IMR-90 (cell line): ENCODE data around the gene ADD1. TPM values are rescaled to one million over a fixed set of nuclear protein-coding genes. Genes with fewer than 3 reads are reported as not detected.

Experiments used
- ATAC-seq: fragments of 200-7000 bp; cut with Tn5 transposase; 2 replicates; pipeline ENCODE4 v1.9.1; 2020; ENCODE audit warnings: low read depth, mild to moderate bottlenecking, moderate library complexity
- BruUV-seq: library from RNA; stranded (reverse); fragments of 400-500 nt; replicated peaks from 2 replicates; lab custom pipeline; 2021; lab: Mats Ljungman, UMichigan
- CTCF ChIA-PET: fragments of 300-600 bp; formaldehyde crosslinking; extraction: SDS; loops from one replicate; lab custom pipeline; 2021; ENCODE audit warnings: antibody characterized with exemption; lab: Yijun Ruan, JAX
- POLR2A ChIA-PET: fragments of 300-600 bp; sonication (Branson Sonifier 250); formaldehyde crosslinking; loops from one replicate; lab custom pipeline; 2022; ENCODE audit warnings: antibody characterized with exemption; ENCODE audit not compliant: unreplicated experiment; lab: Charles Lee
- DNase-seq: peaks from one replicate; pipeline ENCODE4 v3.0.0; 2013
- H2AFZ ChIP-seq: replicated peaks from 2 replicates; pipeline ENCODE3; 2013; ENCODE audit warnings: low read length, mild to moderate bottlenecking; ENCODE audit not compliant: poor library complexity
- H2AK5ac ChIP-seq: 2 replicates; pipeline ENCODE4 v1.6.1; 2013; ENCODE audit warnings: low read depth, low read length, inconsistent platforms
- H2AK9ac ChIP-seq: replicated peaks from 2 replicates; pipeline ENCODE3; 2013; ENCODE audit warnings: mild to moderate bottlenecking, low read depth, low read length, moderate library complexity; ENCODE audit not compliant: poor library complexity
- H2BK120ac ChIP-seq: 2 replicates; pipeline ENCODE4 v1.6.1; 2013; ENCODE audit warnings: low read depth, low read length, inconsistent platforms
- H2BK15ac ChIP-seq: 3 replicates; pipeline ENCODE4 v1.6.1; 2013; ENCODE audit warnings: low read depth, low read length, inconsistent platforms
- H2BK20ac ChIP-seq: 2 replicates; pipeline ENCODE4 v1.6.1; 2013; ENCODE audit warnings: low read depth, mild to moderate bottlenecking, inconsistent platforms, low read length, moderate library complexity
- H2BK5ac ChIP-seq: 2 replicates; pipeline ENCODE4 v1.6.1; 2013; ENCODE audit warnings: mild to moderate bottlenecking, low read depth, low read length, inconsistent platforms; ENCODE audit not compliant: poor library complexity, severe bottlenecking
- H3K14ac ChIP-seq: replicated peaks from 2 replicates; pipeline ENCODE4 v1.6.1; 2013; ENCODE audit warnings: low read depth, low read length, inconsistent platforms
- H3K18ac ChIP-seq: 2 replicates; pipeline ENCODE4 v1.6.1; 2013; ENCODE audit warnings: low read depth, low read length, control low read depth
- H3K23ac ChIP-seq: 2 replicates; pipeline ENCODE4 v1.6.1; 2013; ENCODE audit warnings: low read depth, low read length, inconsistent platforms
- H3K27ac ChIP-seq: 2 replicates; pipeline ENCODE4 v1.5.1; 2013; ENCODE audit warnings: mild to moderate bottlenecking, control low read depth, low read length; ENCODE audit not compliant: insufficient read depth
- H3K27me3 ChIP-seq: 2 replicates; pipeline ENCODE4 v1.6.1; 2013; ENCODE audit warnings: low read length; ENCODE audit not compliant: control insufficient read depth, insufficient read depth
- H3K36me3 ChIP-seq: 2 replicates; pipeline ENCODE4 v1.6.1; 2013; ENCODE audit warnings: low read length, mixed read lengths; ENCODE audit not compliant: control insufficient read depth, insufficient read depth
- H3K4ac ChIP-seq: 2 replicates; pipeline ENCODE4 v1.6.1; 2013; ENCODE audit warnings: low read depth, low read length, inconsistent platforms
- H3K4me1 ChIP-seq: 2 replicates; pipeline ENCODE4 v1.6.1; 2013; ENCODE audit warnings: low read length, mixed read lengths; ENCODE audit not compliant: control insufficient read depth, insufficient read depth
- H3K4me2 ChIP-seq: 2 replicates; pipeline ENCODE4 v1.6.1; 2013; ENCODE audit warnings: low read depth, mild to moderate bottlenecking, control low read depth, low read length, moderate library complexity
- H3K4me3 ChIP-seq: 2 replicates; pipeline ENCODE4 v1.5.1; 2013; ENCODE audit warnings: low read depth, mild to moderate bottlenecking, control low read depth, low read length, moderate library complexity; ENCODE audit not compliant: insufficient read depth
- H3K56ac ChIP-seq: 2 replicates; pipeline ENCODE4 v1.6.1; 2013; ENCODE audit warnings: low read length, inconsistent platforms; ENCODE audit not compliant: insufficient read depth; ENCODE audit errors: extremely low read depth
- H3K79me1 ChIP-seq, 2 experiments: 2 replicates each; pipeline ENCODE4 v1.6.1; 2013; ENCODE audit warnings: low read length in 2 of 2, inconsistent platforms in 1 of 2, low read depth in 1 of 2
- H3K9ac ChIP-seq: 2 replicates; pipeline ENCODE4 v1.6.1; 2013; ENCODE audit warnings: low read depth, low read length, control low read depth
- H3K9me1 ChIP-seq: 2 replicates; pipeline ENCODE4 v1.6.1; 2013; ENCODE audit warnings: low read length, inconsistent platforms; ENCODE audit not compliant: insufficient read depth
- H3K9me3 ChIP-seq: 2 replicates; pipeline ENCODE4 v1.6.1; 2013; ENCODE audit warnings: low read length; ENCODE audit not compliant: control insufficient read depth, insufficient read depth
- H4K20me1 ChIP-seq: 2 replicates; pipeline ENCODE4 v1.6.1; 2013; ENCODE audit warnings: low read length, inconsistent platforms; ENCODE audit not compliant: insufficient read depth
- H4K5ac ChIP-seq: 2 replicates; pipeline ENCODE4 v1.6.1; 2013; ENCODE audit warnings: mild to moderate bottlenecking, low read depth, low read length, control low read depth
- H4K8ac ChIP-seq, 2 experiments: 2 replicates each; pipeline ENCODE4 v1.6.1; 2013; ENCODE audit warnings: low read depth in 2 of 2, low read length in 2 of 2, control low read depth in 1 of 2, inconsistent platforms in 1 of 2
- H4K91ac ChIP-seq: 2 replicates; pipeline ENCODE4 v1.6.1; 2013; ENCODE audit warnings: low read depth, low read length, inconsistent platforms; ENCODE audit not compliant: insufficient read depth
- CEBPB ChIP-seq: IDR thresholded peaks from 2 replicates; pipeline ENCODE4 v1.6.1; 2012; ENCODE audit warnings: low read depth, low read length, improper control_type of control experiment
- FOS ChIP-seq: fragments of 150-350 bp; IDR thresholded peaks from 2 replicates; pipeline ENCODE4 v1.6.1; 2016; ENCODE audit warnings: low read depth, low read length
- MXI1 ChIP-seq: IDR thresholded peaks from 2 replicates; pipeline ENCODE4 v1.6.1; 2012; ENCODE audit warnings: low read depth, mild to moderate bottlenecking, low read length, moderate library complexity, borderline replicate concordance
- RFX5 ChIP-seq: IDR thresholded peaks from 2 replicates; pipeline ENCODE4 v1.8.0; 2012; ENCODE audit warnings: low read depth, mild to moderate bottlenecking, low read length, moderate library complexity
- WGBS, 2 experiments: methylation state at CpG; one replicate each; pipeline versions ENCODE4 v1.1.5 to v1.1.7; 2013; ENCODE audit warnings: missing lambda C conversion rate in 2 of 2; ENCODE audit not compliant: insufficient read length in 1 of 2; ENCODE audit errors: extremely low coverage in 2 of 2; 5-methylcytosine and 5-hydroxymethylcytosine counted together
- dilution Hi-C: fragments of 300-500 bp; cut with HindIII; formaldehyde crosslinking; loops from one replicate; pipeline ENCODE4 v1.14.3; 2018; ENCODE audit warnings: low sequenced_read_pairs; ENCODE audit not compliant: unreplicated experiment
- in situ Hi-C: fragments of 300-500 bp; cut with MboI; formaldehyde crosslinking; loops from 3 replicates; pipeline ENCODE4 v1.14.3; 2019; ENCODE audit warnings: low sequenced_read_pairs, inconsistent platforms, mixed read lengths
- intact Hi-C: fragments of 100-400 bp; cut with micrococcal nuclease; formaldehyde crosslinking; loops from 2 replicates; pipeline ENCODE4 v1.10.0; 2022
- polyA plus RNA-seq, 3 experiments: library from polyadenylated mRNA; depleted of rRNA; stranded (reverse); fragments of >200 nt; gene quantifications; 2 replicates each; pipeline ENCODE4 v1.2.3, GENCODE V29; 2012; ENCODE audit warnings: low replicate concordance in 1 of 3
- total RNA-seq: library from RNA; depleted of rRNA; stranded (reverse); fragments of >200 nt; gene quantifications from 2 replicates; pipeline ENCODE4 v1.2.3, GENCODE V29; 2012

ADD1 gene
- total and polyA plus RNA-seq, 2 of the 4 experiments (the other 2 are of a cell fraction): 122 to 215 TPM

GRCh38 chr4:2860391-2861348 lies 17.0 kb downstream of the ADD1 start:
- intact Hi-C loops: no loop called here
- H3K36me3 ChIP-seq: no peaks in the 10 kb centered on the region
- H3K27me3 ChIP-seq: no peaks in the 10 kb centered on the region
- dilution Hi-C loops: no loop called here
- H4K91ac ChIP-seq: no peak overlapping the region; the same call in 1 of the 2 replicates
- peak overlapping the region; percentile 68 for H3K18ac ChIP-seq
- WGBS, 2 experiments: 55% methylated on average over 4 of the region's 6 CpGs; no CpG with 5 or more reads in 1 of the 2 experiments
- H4K8ac ChIP-seq: 0 out of 4 replicates have a peak overlapping the region, but pooled peaks of 1 of the 2 experiments have one; percentile 19
- BruUV-seq: no TSS peak
- no peaks in the 10 kb centered on the region for H3K9me3 ChIP-seq
- peak overlapping the region; percentile 23; the same call in 1 of the 2 replicates for H2AK5ac ChIP-seq
- in situ Hi-C loops: no loop called here
- DNase-seq (peak; percentile 24), ATAC-seq (peak; percentile 53)
- CTCF ChIA-PET: no interaction called here
- H3K56ac ChIP-seq: no peak overlapping the region
- peaks cover 85% of the 10 kb centered on the region for H4K20me1 ChIP-seq
- POLR2A ChIA-PET: no interaction called here
- no peak overlapping the region; the same call in 1 of the 2 replicates for H2BK120ac ChIP-seq
- TF ChIP-seq RFX5 (no peak), CEBPB (no peak), MXI1 (no peak), FOS (no peak)
- peaks cover 33% of the 10 kb centered on the region for H3K4me1 ChIP-seq
- H3K4me3 ChIP-seq: no peak overlapping the region
- peak overlapping the region; percentile 74 for H3K4me2 ChIP-seq
- no peak overlapping the region; the same call in 1 of the 2 replicates for H4K5ac ChIP-seq
- H3K23ac ChIP-seq: peak overlapping the region; percentile 57; the same call in 1 of the 2 replicates
- no peak overlapping the region for H2AFZ ChIP-seq
- no peak overlapping the region for H2BK20ac ChIP-seq
- H3K14ac ChIP-seq: 0 out of 2 replicates have a peak overlapping the region, but pooled peaks have one; percentile 44
- H2BK15ac ChIP-seq: 0 out of 3 replicates have a peak overlapping the region, but pooled peaks have one; percentile 16
- H2AK9ac ChIP-seq: peak overlapping the region; percentile 58
- peak overlapping the region; percentile 43; the same call in 1 of the 2 replicates for H3K27ac ChIP-seq
- H3K9me1 ChIP-seq: peaks cover 21% of the 10 kb centered on the region
- peaks cover 16 to 74% of the 10 kb centered on the region in 2 experiments for H3K79me1 ChIP-seq
- peak overlapping the region; percentile 16; the same call in 1 of the 2 replicates for H3K4ac ChIP-seq
- no peak overlapping the region; the same call in 1 of the 2 replicates for H3K9ac ChIP-seq
- H2BK5ac ChIP-seq: peak overlapping the region; percentile 48
